ENCODE results near the gene MRPL38. TPM values are rescaled to one million over a fixed set of nuclear protein-coding genes. Genes with fewer than 3 reads are reported as not detected.
A peak's percentile ranks its signal among the peaks of the same experiment; 100 is the strongest.

Gene MRPL38
- total RNA-seq (2021), result 108 and 118 TPM in 2 replicates
- long read RNA-seq, transcript MRPL38-201 (9 exons, 1,888 nt), result major isoform, 607 of 701 reads
- long read RNA-seq, partial matches to known transcripts, result 32 of 701 reads
- long read RNA-seq, other reads (novel, unspliced or antisense), result 62 of 701 reads

GRCh38 chr17:75904749-75905521 is at the start of gene MRPL38:
Gene MRPL38, minus strand, starts transcription at chr17:75904884. Its CDS starts 9 bp downstream, at chr17:75904875.
- H2AFZ ChIP-seq (ENCODE audit: low read length), result no peak within 1 kb of the TSS
- no peak within 1 kb of the TSS for H2BK12ac ChIP-seq (ENCODE audit: insufficient read length, low read depth, low read length)
- H3K79me2 ChIP-seq (ENCODE audit: insufficient read depth, low read length), result no peaks in the 10 kb centered on the region
- no peak within 1 kb of the TSS for H2BK120ac ChIP-seq (ENCODE audit: low read depth, low read length, poor library complexity, severe bottlenecking)
- no peak within 1 kb of the TSS for H3K4ac ChIP-seq (ENCODE audit: low read depth, low read length)
- H2BK20ac ChIP-seq (ENCODE audit: low read depth, low read length, poor library complexity, severe bottlenecking), result no peak within 1 kb of the TSS
- no peaks in the 10 kb centered on the region for H3K9me3 ChIP-seq (ENCODE audit: control insufficient read depth, low read depth, low read length)
- no peaks in the 10 kb centered on the region for H4K20me1 ChIP-seq (ENCODE audit: control insufficient read depth, insufficient read depth, insufficient read length)
- H3K14ac ChIP-seq (ENCODE audit: insufficient read depth, low read length), result peak within 1 kb of the TSS; percentile 78
- H4K8ac ChIP-seq (replicated peaks; ENCODE audit: insufficient read length, low read depth, low read length), result no peak within 1 kb of the TSS
- peaks cover 12 to 28% (median 22%) of the 10 kb centered on the region in 3 experiments; a peak in 6 of 7 replicates for H3K36me3 Mint-ChIP-seq (ENCODE audit: insufficient read depth in 1 of 3, low read depth in 3 of 3)
- H3K4me2 ChIP-seq (ENCODE audit: insufficient read depth, insufficient read length, low read length), result peak within 1 kb of the TSS; percentile 79
- no peaks in the 10 kb centered on the region for H3K4me1 ChIP-seq (ENCODE audit: insufficient read depth, low read length)
- H3K79me1 ChIP-seq (ENCODE audit: insufficient read depth, low read depth, low read length, poor library complexity, severe bottlenecking), result no peaks in the 10 kb centered on the region
- peaks cover 2 to 3% of the 10 kb centered on the region in 2 experiments; a peak in 1 of 4 replicates for H3K4me1 Mint-ChIP-seq
- H3K23me2 ChIP-seq (ENCODE audit: insufficient read length, low read depth, low read length, poor library complexity, severe bottlenecking), result peaks cover 5% of the 10 kb centered on the region
- no peak within 1 kb of the TSS for H2AK5ac ChIP-seq (ENCODE audit: insufficient read length, low read length)
- DNase-seq, result peak; percentile 99
- no peak within 1 kb of the TSS for H3T11ph ChIP-seq (ENCODE audit: low read length)
- H3K56ac ChIP-seq (ENCODE audit: insufficient read length, low read depth, low read length), result no peak within 1 kb of the TSS
- H3K18ac ChIP-seq (ENCODE audit: insufficient read length, low read depth, low read length), result no peak within 1 kb of the TSS
- peak within 1 kb of the TSS; percentile 93 to 96 (median 95) for H3K27ac Mint-ChIP-seq
- no peaks in the 10 kb centered on the region for H3K9me3 Mint-ChIP-seq
- no peak within 1 kb of the TSS for H4K5ac ChIP-seq (ENCODE audit: insufficient read length, low read depth, low read length)
- peak within 1 kb of the TSS; percentile 70 for H3K9ac ChIP-seq (ENCODE audit: extremely low read depth, insufficient read length, low read length)
- H3K27me3 ChIP-seq (ENCODE audit: insufficient read depth, low read length), result no peaks in the 10 kb centered on the region
- H3K27ac ChIP-seq (ENCODE audit: insufficient read length, low read depth, low read length), result no peak within 1 kb of the TSS
- TF ChIP-seq CTCF (conservative IDR thresholded peaks at IDR 0.05), result peak; percentile 100
- WGBS (ENCODE audit: extremely low coverage, insufficient read length, low lambda C conversion rate), result no CpG with 5 or more reads among the region's 69 CpGs
- H3K23ac ChIP-seq (ENCODE audit: insufficient read length, low read depth, low read length), result no peak within 1 kb of the TSS
- H3K4me3 Mint-ChIP-seq, result peak within 1 kb of the TSS; percentile 91 to 94
- no peaks in the 10 kb centered on the region for H3K27me3 Mint-ChIP-seq (ENCODE audit: low read depth)
- H2BK15ac ChIP-seq (ENCODE audit: low read depth, low read length), result no peak within 1 kb of the TSS
- no peak within 1 kb of the TSS for H4K91ac ChIP-seq (ENCODE audit: insufficient read length, low read depth, low read length)
- H2BK5ac ChIP-seq (ENCODE audit: insufficient read length, low read length), result no peak within 1 kb of the TSS
